Epithelial cell of alveolus of lung (primary cell): ENCODE data around the gene STRIP1. TPM values are rescaled to one million over a fixed set of nuclear protein-coding genes. Genes with fewer than 3 reads are reported as not detected.

Source experiments
- total RNA-seq: library from RNA; depleted of rRNA; stranded (reverse); fragments of >200 nt; gene quantifications from 2 replicates; pipeline ENCODE4 v1.2.1, GENCODE V29; 2015

Gene STRIP1, protein sequence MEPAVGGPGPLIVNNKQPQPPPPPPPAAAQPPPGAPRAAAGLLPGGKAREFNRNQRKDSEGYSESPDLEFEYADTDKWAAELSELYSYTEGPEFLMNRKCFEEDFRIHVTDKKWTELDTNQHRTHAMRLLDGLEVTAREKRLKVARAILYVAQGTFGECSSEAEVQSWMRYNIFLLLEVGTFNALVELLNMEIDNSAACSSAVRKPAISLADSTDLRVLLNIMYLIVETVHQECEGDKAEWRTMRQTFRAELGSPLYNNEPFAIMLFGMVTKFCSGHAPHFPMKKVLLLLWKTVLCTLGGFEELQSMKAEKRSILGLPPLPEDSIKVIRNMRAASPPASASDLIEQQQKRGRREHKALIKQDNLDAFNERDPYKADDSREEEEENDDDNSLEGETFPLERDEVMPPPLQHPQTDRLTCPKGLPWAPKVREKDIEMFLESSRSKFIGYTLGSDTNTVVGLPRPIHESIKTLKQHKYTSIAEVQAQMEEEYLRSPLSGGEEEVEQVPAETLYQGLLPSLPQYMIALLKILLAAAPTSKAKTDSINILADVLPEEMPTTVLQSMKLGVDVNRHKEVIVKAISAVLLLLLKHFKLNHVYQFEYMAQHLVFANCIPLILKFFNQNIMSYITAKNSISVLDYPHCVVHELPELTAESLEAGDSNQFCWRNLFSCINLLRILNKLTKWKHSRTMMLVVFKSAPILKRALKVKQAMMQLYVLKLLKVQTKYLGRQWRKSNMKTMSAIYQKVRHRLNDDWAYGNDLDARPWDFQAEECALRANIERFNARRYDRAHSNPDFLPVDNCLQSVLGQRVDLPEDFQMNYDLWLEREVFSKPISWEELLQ
- total RNA-seq = 14.6 and 17.1 TPM in 2 replicates

DNA sequence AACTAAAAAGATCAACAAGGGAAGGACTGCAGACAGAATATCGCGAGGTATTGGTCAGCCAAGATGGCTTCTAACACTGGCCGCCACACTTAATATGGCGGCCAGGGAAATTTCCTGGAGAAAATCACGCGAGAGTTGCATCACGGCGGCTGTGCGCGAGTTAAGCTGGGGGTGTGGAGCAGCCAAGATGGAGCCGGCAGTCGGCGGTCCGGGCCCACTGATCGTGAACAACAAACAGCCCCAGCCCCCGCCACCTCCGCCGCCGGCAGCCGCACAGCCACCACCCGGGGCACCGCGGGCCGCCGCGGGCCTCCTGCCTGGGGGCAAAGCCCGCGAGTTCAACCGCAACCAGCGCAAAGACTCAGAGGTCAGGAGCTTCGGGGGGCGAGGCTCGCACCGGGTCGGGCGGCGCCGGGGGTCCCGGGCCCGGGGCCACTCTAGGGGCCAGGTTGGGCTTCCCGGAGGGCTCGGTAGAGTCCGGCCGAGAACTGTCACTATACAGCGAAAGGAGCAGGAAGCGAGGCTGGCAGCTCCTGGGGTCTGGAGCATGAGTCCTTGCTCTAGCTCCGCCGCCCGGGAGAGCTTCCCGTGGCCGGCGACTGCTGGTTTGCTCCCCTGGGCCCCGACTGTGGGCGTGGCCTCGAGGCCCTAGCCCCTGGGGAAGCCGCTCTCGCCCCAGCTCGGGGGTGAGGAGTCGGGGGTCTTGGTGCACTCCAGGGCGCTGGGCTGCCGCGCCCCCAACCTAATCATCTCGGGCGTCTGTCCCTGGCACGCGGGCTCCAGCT, at the start of gene STRIP1:
STRIP1 (plus strand) TSS at position 174 of the 785 bp plus-strand sequence; CDS start at position 188, 14 bp downstream.

DNA sequence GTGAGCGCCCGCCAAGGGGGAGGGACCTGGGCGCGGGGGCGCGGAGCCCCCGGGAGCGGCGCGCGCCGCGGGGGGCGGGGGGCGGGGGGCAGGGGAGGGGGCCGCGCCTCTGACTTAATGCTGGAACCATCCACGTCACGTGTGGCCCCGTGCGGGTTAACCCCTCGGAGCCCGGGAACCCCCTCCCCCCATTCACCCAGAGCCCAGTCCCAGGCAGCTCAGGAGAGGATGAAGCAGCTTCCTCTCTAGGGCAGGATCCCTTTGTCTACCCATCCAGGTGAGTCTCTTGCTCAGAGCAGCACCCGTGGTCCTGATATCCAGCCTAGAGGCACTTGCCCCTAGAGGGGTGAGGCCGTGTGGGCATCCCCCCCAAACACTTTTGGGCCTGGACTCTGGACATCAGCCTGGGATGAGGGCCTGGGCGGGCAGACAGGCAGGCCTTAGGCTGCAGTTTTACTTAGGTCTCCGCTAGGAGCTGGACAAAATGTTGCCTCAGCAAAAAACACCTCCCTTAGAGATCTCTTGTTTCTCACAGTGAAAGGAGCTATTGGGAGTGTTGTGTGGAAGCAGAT, 36.3 kb downstream of the STRIP1 start, which contains the start of gene ALX3:
ALX3 (minus strand) TSS at position 2 of the 572 bp plus-strand sequence. CDS start 60 bp downstream, outside the sequence.

Other genes starting within 250 kb of the STRIP1 start
- gene CSF1, start 123.8 kb upstream of the STRIP1 start, total RNA-seq = 29.0 and 33.3 TPM in 2 replicates
- gene AHCYL1, start 49.9 kb upstream of the STRIP1 start, total RNA-seq = 47.7 and 64.3 TPM in 2 replicates
- gene ALX3, start 36.0 kb downstream of the STRIP1 start, total RNA-seq = not detected in 2 replicates
- not detected in 2 replicates for gene UBL4B, start 77.8 kb downstream of the STRIP1 start, total RNA-seq
- 0.13 TPM in 1 of 2 replicates, not detected in the other for gene SLC6A17, start 115.9 kb downstream of the STRIP1 start, total RNA-seq
- gene KCNC4, start 175.7 kb downstream of the STRIP1 start, total RNA-seq = 0.88 and 1.0 TPM in 2 replicates